ENCODE data around the gene UBA3.

Gene UBA3

DNA sequence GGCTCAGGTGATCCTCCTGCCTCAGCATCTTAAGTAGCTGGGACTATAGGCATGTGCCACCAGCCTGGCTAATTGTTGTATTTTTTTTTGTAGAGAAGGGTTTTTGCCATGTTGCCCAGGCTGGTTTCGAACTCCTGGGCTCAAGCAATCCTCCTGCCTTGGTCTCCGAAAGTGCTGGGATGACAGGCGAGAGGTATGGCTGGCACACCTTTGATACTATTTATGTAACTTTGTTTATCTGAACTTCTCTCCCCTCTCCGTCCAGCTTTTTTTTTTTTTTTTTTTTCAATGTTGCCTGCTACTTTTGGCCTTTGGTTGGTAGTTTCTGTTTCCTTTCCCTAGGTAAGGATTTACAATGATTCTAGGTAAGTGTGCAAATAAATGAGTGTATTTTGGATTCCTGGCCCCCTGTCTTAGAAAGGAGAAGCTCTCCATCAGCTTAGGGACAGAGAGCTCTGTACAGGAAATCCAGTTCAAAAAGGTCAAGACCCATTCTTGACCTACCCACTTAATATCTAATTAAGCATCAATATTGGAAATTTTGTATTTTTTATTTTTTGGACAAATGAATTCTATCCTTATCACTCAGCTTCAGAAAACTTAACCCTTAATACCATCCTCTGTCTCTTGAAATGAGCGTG lies 11.3 kb upstream of the UBA3 start:
- no peaks in the 10 kb centered on the region for H3K27me3 ChIP-seq (ENCODE audit: control insufficient read depth, low read length)
- H3K9me3 ChIP-seq (ENCODE audit: control insufficient read depth, insufficient read depth, low read length), result no peaks in the 10 kb centered on the region
- TF ChIP-seq, protein P1, sequence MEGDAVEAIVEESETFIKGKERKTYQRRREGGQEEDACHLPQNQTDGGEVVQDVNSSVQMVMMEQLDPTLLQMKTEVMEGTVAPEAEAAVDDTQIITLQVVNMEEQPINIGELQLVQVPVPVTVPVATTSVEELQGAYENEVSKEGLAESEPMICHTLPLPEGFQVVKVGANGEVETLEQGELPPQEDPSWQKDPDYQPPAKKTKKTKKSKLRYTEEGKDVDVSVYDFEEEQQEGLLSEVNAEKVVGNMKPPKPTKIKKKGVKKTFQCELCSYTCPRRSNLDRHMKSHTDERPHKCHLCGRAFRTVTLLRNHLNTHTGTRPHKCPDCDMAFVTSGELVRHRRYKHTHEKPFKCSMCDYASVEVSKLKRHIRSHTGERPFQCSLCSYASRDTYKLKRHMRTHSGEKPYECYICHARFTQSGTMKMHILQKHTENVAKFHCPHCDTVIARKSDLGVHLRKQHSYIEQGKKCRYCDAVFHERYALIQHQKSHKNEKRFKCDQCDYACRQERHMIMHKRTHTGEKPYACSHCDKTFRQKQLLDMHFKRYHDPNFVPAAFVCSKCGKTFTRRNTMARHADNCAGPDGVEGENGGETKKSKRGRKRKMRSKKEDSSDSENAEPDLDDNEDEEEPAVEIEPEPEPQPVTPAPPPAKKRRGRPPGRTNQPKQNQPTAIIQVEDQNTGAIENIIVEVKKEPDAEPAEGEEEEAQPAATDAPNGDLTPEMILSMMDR (IDR thresholded peaks at IDR 0.05; ENCODE audit: low read depth, low read length, poor library complexity, severe bottlenecking), result no peak
- TF ChIP-seq EZH2phosphoT487 (IDR thresholded peaks at IDR 0.05; ENCODE audit: borderline replicate concordance, low read length), result no peak
- no peaks in the 10 kb centered on the region for H3K36me3 ChIP-seq (ENCODE audit: control insufficient read depth, low read length)
- no peaks in the 10 kb centered on the region for H4K20me1 ChIP-seq (ENCODE audit: control insufficient read depth, insufficient read depth, low read depth, low read length)
- H3K27ac ChIP-seq (ENCODE audit: low read depth, low read length), result peak overlapping the region; percentile 45
- H3K4me1 ChIP-seq (ENCODE audit: control insufficient read depth, low read length), result peaks cover 69% of the 10 kb centered on the region
- peaks cover 4% of the 10 kb centered on the region; the same call in 1 of the 2 replicates for H3F3A ChIP-seq (ENCODE audit: control insufficient read depth, insufficient read depth)
- H3K4me3 ChIP-seq (ENCODE audit: low read length), result peak overlapping the region; percentile 34
- peaks cover 22% of the 10 kb centered on the region for H3K79me2 ChIP-seq (ENCODE audit: control insufficient read depth, low read length)
- no peaks in the 10 kb centered on the region for H3K9me2 ChIP-seq (replicated peaks; ENCODE audit: control insufficient read depth, low read length)
- peak overlapping the region; percentile 56 for H3K4me2 ChIP-seq (ENCODE audit: low read length)

DNA sequence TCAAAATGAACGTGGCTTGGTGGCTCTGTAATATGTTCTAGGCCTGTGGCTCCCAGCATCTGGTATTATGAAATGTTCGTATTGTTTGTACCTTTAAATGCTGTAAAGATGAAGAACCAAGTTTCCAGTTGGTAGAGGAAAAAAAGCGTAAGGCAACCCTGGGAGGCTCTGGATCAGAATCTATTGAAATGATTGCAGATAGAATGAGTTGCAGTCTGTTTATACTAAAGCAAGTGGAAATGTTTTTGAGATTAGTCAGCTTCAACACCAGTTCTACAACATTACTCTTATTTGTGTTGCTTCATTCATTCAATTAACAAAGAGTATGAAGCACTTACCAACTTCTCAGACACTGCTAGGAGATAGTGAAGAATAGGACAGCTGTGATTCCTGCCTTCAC lies 9.9 kb upstream of the UBA3 start:
- H3K27me3 ChIP-seq (ENCODE audit: control insufficient read depth, low read length), result no peaks in the 10 kb centered on the region
- H3K9me2 ChIP-seq (replicated peaks; ENCODE audit: control insufficient read depth, low read length), result no peaks in the 10 kb centered on the region
- peaks cover 79% of the 10 kb centered on the region for H3K4me1 ChIP-seq (ENCODE audit: control insufficient read depth, low read length)
- peak overlapping the region; percentile 22 for H3K4me2 ChIP-seq (ENCODE audit: low read length)
- H4K20me1 ChIP-seq (ENCODE audit: control insufficient read depth, insufficient read depth, low read depth, low read length), result no peaks in the 10 kb centered on the region
- H3K27ac ChIP-seq (ENCODE audit: low read depth, low read length), result no peak overlapping the region
- H3F3A ChIP-seq (ENCODE audit: control insufficient read depth, insufficient read depth), result peaks cover 4% of the 10 kb centered on the region; the same call in 1 of the 2 replicates
- H3K4me3 ChIP-seq (ENCODE audit: low read length), result no peak overlapping the region
- peaks cover 37% of the 10 kb centered on the region for H3K79me2 ChIP-seq (ENCODE audit: control insufficient read depth, low read length)
- TF ChIP-seq, protein P1 (IDR thresholded peaks at IDR 0.05; ENCODE audit: low read depth, low read length, poor library complexity, severe bottlenecking), result no peak
- TF ChIP-seq EZH2phosphoT487 (IDR thresholded peaks at IDR 0.05; ENCODE audit: borderline replicate concordance, low read length), result no peak
- H3K36me3 ChIP-seq (ENCODE audit: control insufficient read depth, low read length), result no peaks in the 10 kb centered on the region
- no peaks in the 10 kb centered on the region for H3K9me3 ChIP-seq (ENCODE audit: control insufficient read depth, insufficient read depth, low read length)

DNA sequence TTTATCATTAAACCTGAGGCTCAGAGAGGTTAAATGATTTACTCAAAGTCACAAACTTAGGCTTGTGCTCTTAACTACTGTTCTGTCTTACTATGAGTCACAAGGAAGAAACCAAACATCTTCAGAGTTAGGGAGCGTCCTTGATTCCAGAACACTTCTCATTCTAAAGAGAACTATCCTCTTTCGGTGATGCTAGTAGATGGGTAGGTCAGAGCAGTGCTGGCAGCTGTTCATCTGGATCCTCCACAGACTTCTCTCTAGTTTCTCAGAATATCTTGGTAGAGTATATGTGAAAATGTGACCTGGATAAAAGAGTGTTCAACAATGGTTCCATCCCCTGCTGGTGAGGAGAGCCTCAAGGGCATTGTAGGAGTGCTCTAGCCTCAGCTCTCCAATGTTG lies 7.9 kb upstream of the UBA3 start:
- H3K27me3 ChIP-seq (ENCODE audit: control insufficient read depth, low read length), result no peaks in the 10 kb centered on the region
- TF ChIP-seq, protein P1 (IDR thresholded peaks at IDR 0.05; ENCODE audit: low read depth, low read length, poor library complexity, severe bottlenecking), result no peak
- TF ChIP-seq EZH2phosphoT487 (IDR thresholded peaks at IDR 0.05; ENCODE audit: borderline replicate concordance, low read length), result no peak
- peaks cover 18% of the 10 kb centered on the region for H3F3A ChIP-seq (ENCODE audit: control insufficient read depth, insufficient read depth)
- H3K27ac ChIP-seq (ENCODE audit: low read depth, low read length), result no peak overlapping the region
- peaks cover 83% of the 10 kb centered on the region for H3K4me1 ChIP-seq (ENCODE audit: control insufficient read depth, low read length)
- no peak overlapping the region for H3K4me3 ChIP-seq (ENCODE audit: low read length)
- H3K4me2 ChIP-seq (ENCODE audit: low read length), result peak overlapping the region; percentile 36
- no peaks in the 10 kb centered on the region for H3K9me3 ChIP-seq (ENCODE audit: control insufficient read depth, insufficient read depth, low read length)
- H4K20me1 ChIP-seq (ENCODE audit: control insufficient read depth, insufficient read depth, low read depth, low read length), result no peaks in the 10 kb centered on the region
- H3K9me2 ChIP-seq (replicated peaks; ENCODE audit: control insufficient read depth, low read length), result no peaks in the 10 kb centered on the region
- no peaks in the 10 kb centered on the region for H3K36me3 ChIP-seq (ENCODE audit: control insufficient read depth, low read length)
- peaks cover 38% of the 10 kb centered on the region for H3K79me2 ChIP-seq (ENCODE audit: control insufficient read depth, low read length)
